K562 (cell line): ENCODE results near the gene NDUFA3. TPM values are rescaled to one million over a fixed set of nuclear protein-coding genes. Genes with fewer than 3 reads are reported as not detected.
A peak's percentile ranks its signal among the peaks of the same experiment; 100 is the strongest.

Source experiments
- ATAC-seq: fragments of 200-7000 bp; cut with Tn5 transposase; 3 replicates; pipeline ENCODE4 v1.9.1; 2020; ENCODE audit warnings: moderate library complexity
- BruUV-seq: library from RNA; stranded (reverse); fragments of 400-500 nt; replicated peaks from 2 replicates; lab custom pipeline; 2021; lab: Mats Ljungman, UMichigan
- CTCF ChIA-PET: fragments of 300-600 bp; formaldehyde crosslinking; extraction: SDS; loops from one replicate; lab custom pipeline; 2021; ENCODE audit warnings: low intra/inter-chr PET ratio; lab: Yijun Ruan, JAX
- POLR2A ChIA-PET: fragments of 300-600, 350-650 bp; sonication (Branson Sonifier 250); formaldehyde crosslinking; extraction: SDS; loops from one replicate; lab custom pipeline; 2021; ENCODE audit warnings: antibody characterized with exemption, inconsistent platforms; lab: Yijun Ruan, JAX
- DNase-seq, 4 experiments: peaks; one replicate each; pipeline versions ENCODE4 v3.0.0 to v3.0.0-alpha.2; 2011 to 2018; ENCODE audit warnings: low spot score in 3 of 4, mixed read lengths in 3 of 4; ENCODE audit errors: extremely low read depth in 1 of 4
- FAIRE-seq: peaks from 2 replicates; lab custom pipeline; 2011; peaks lifted over from hg19 to GRCh38; lab: Jason Lieb, UNC
- H2AFZ ChIP-seq: 2 replicates; pipeline ENCODE4 v1.6.0; 2011; ENCODE audit warnings: low read depth, low read length, control low read depth, inconsistent platforms
- H3K27ac ChIP-seq: fragments of 200-600 bp; 3 replicates; pipeline ENCODE4 v1.8.0; 2011; ENCODE audit warnings: low read depth, mild to moderate bottlenecking, control low read depth, inconsistent platforms, low read length, moderate library complexity, mixed read lengths; ENCODE audit errors: extremely low read depth
- H3K27me3 ChIP-seq, 2 experiments: fragments of 300-600 bp in 1 of 2; 2 replicates in 1 of 2; 3 replicates in 1 of 2; pipeline versions ENCODE4 v1.6.0 to v1.8.0; 2011; ENCODE audit warnings: inconsistent platforms in 2 of 2, low read length in 2 of 2, mild to moderate bottlenecking in 1 of 2, mixed read lengths in 1 of 2, moderate library complexity in 1 of 2; ENCODE audit not compliant: control insufficient read depth in 2 of 2, insufficient read depth in 2 of 2
- H3K36me3 ChIP-seq: fragments of 300-600 bp; 3 replicates; pipeline ENCODE4 v1.8.0; 2011; ENCODE audit warnings: mild to moderate bottlenecking, low read length, inconsistent platforms; ENCODE audit not compliant: control insufficient read depth, insufficient read depth
- H3K4me1 ChIP-seq, 2 experiments: fragments of 200-600 bp in 1 of 2; replicated peaks in 1 of 2; 2 replicates in 1 of 2; 3 replicates in 1 of 2; pipeline versions ENCODE4 v1.5.1 to v1.8.0; 2011; ENCODE audit warnings: inconsistent platforms in 2 of 2, low read length in 2 of 2, mild to moderate bottlenecking in 1 of 2, mixed read lengths in 1 of 2, moderate library complexity in 1 of 2; ENCODE audit not compliant: control insufficient read depth in 2 of 2, insufficient read depth in 2 of 2
- H3K4me2 ChIP-seq: 2 replicates; pipeline ENCODE4 v1.6.1; 2011; ENCODE audit warnings: low read length, control low read depth, inconsistent platforms, mixed read lengths; ENCODE audit not compliant: insufficient read depth
- H3K4me3 ChIP-seq: fragments of 200-600 bp; sonication (generic), shearing (Covaris generic); 2 replicates; pipeline ENCODE4 v1.5.1; 2016; ENCODE audit warnings: control low read depth, inconsistent platforms
- H3K79me2 ChIP-seq: fragments of 200-600 bp; 3 replicates; pipeline ENCODE4 v1.8.0; 2011; ENCODE audit warnings: low read length, inconsistent platforms; ENCODE audit not compliant: control insufficient read depth, insufficient read depth
- H3K9ac ChIP-seq, 2 experiments: 2 replicates each; pipeline versions ENCODE4 v1.6.0 to v1.6.1; 2011; ENCODE audit warnings: low read depth in 2 of 2, low read length in 2 of 2, control low read depth in 1 of 2, inconsistent platforms in 1 of 2, mild to moderate bottlenecking in 1 of 2, mixed read lengths in 1 of 2; ENCODE audit not compliant: insufficient read depth in 1 of 2
- H3K9me1 ChIP-seq: one replicate; pipeline ENCODE4 v1.6.0; 2011; ENCODE audit warnings: inconsistent platforms, mild to moderate bottlenecking, low read length, moderate library complexity; ENCODE audit not compliant: control insufficient read depth, insufficient read depth
- H3K9me3 ChIP-seq: replicated peaks from 2 replicates; pipeline ENCODE4 v1.5.1; 2011; ENCODE audit warnings: low read depth, low read length, inconsistent platforms; ENCODE audit not compliant: control insufficient read depth, insufficient read depth
- H4K20me1 ChIP-seq: replicated peaks from 2 replicates; pipeline ENCODE4 v1.6.1; 2011; ENCODE audit warnings: low read length, inconsistent platforms, mixed read lengths; ENCODE audit not compliant: control insufficient read depth, insufficient read depth
- CHCHD3 ChIP-seq: fragments of 250-450 bp; sonication (Bioruptor Pico); IDR thresholded peaks from 2 replicates; pipeline ENCODE4 v2.1.2; 2022; ENCODE audit warnings: mild to moderate bottlenecking
- ESRRA ChIP-seq: fragments of 450-650 bp; IDR thresholded peaks from 2 replicates; pipeline ENCODE4 v1.6.1; 2014; ENCODE audit warnings: low read depth, mild to moderate bottlenecking, moderate library complexity, borderline replicate concordance
- GABPB1 ChIP-seq: sonication (generic); formaldehyde crosslinking; IDR thresholded peaks from 2 replicates; pipeline ENCODE4 v1.8.0; 2022; ENCODE audit warnings: mild to moderate bottlenecking, missing genetic modification reagents
- HNRNPH1 ChIP-seq: fragments of 200-400 bp; formaldehyde crosslinking; optimal IDR thresholded peaks from 2 replicates; pipeline ENCODE3; 2017; ENCODE audit warnings: low read depth, mild to moderate bottlenecking, low read length, moderate library complexity
- JUND ChIP-seq, 2 experiments: IDR thresholded peaks; 2 replicates in 1 of 2; 3 replicates in 1 of 2; pipeline ENCODE4 v1.6.1; 2011; ENCODE audit warnings: borderline replicate concordance in 2 of 2, low read depth in 2 of 2, low read length in 2 of 2, improper control_type of control experiment in 1 of 2, missing biosample characterization in 1 of 2, missing genetic modification characterization in 1 of 2, missing genetic modification reagents in 1 of 2
- NFYB ChIP-seq: IDR thresholded peaks from 2 replicates; pipeline ENCODE4 v1.6.1; 2011; ENCODE audit warnings: mild to moderate bottlenecking, moderate library complexity; ENCODE audit not compliant: insufficient read length; ENCODE audit errors: extremely low read depth
- NONO ChIP-seq, 2 experiments: fragments of 200-400 bp in 1 of 2; fragments of 450-650 bp in 1 of 2; formaldehyde crosslinking in 1 of 2; IDR thresholded peaks; 2 replicates each; pipeline ENCODE4 v1.6.1; 2017; ENCODE audit warnings: low read depth in 2 of 2, mild to moderate bottlenecking in 2 of 2, moderate library complexity in 2 of 2, low read length in 1 of 2
- NR2C1 ChIP-seq, 2 experiments: fragments of 450-650 bp; IDR thresholded peaks; 2 replicates each; pipeline ENCODE4 v1.6.1; 2017; ENCODE audit warnings: mild to moderate bottlenecking in 2 of 2, antibody characterized with exemption in 1 of 2, inconsistent platforms in 1 of 2, missing compliant biosample characterization in 1 of 2, missing genetic modification characterization in 1 of 2
- RBM25 ChIP-seq: fragments of 200-400 bp; formaldehyde crosslinking; IDR thresholded peaks from 2 replicates; pipeline ENCODE4 v1.6.1; 2018; ENCODE audit warnings: low read length, low read depth, moderate library complexity; ENCODE audit not compliant: severe bottlenecking
- ZNF217 ChIP-seq: sonication (generic); formaldehyde crosslinking; IDR thresholded peaks from 2 replicates; pipeline ENCODE4 v1.8.0; 2022; ENCODE audit warnings: mild to moderate bottlenecking, missing genetic modification reagents
- ZNF263 ChIP-seq: sonication (generic); formaldehyde crosslinking; IDR thresholded peaks from 2 replicates; pipeline ENCODE4 v1.8.0; 2022; ENCODE audit warnings: mild to moderate bottlenecking, missing genetic modification reagents, borderline replicate concordance
- ZNF277 ChIP-seq: fragments of 250-450 bp; sonication (Bioruptor Pico); IDR thresholded peaks from 2 replicates; pipeline ENCODE4 v1.8.0; 2022; ENCODE audit warnings: inconsistent platforms, mild to moderate bottlenecking, moderate library complexity, borderline replicate concordance
- WGBS: fragments of 100-300 bp; shearing (Covaris generic); methylation state at CpG from one replicate; pipeline ENCODE4 v1.1.6; 2016; ENCODE audit warnings: low coverage, mixed read lengths; ENCODE audit not compliant: insufficient coverage; ENCODE audit errors: missing lambda C conversion rate; 5-methylcytosine and 5-hydroxymethylcytosine counted together
- in situ Hi-C: fragments of 300-500 bp; cut with MboI; formaldehyde crosslinking; loops from 4 replicates; pipeline ENCODE4 v1.15.0; 2018; ENCODE audit warnings: inconsistent platforms, mixed read lengths
- intact Hi-C: fragments of 100-400 bp; cut with micrococcal nuclease; formaldehyde crosslinking; loops from 2 replicates; pipeline ENCODE4 v1.14.2; 2022
- polyA plus RNA-seq, 8 experiments: library from polyadenylated mRNA; depleted of rRNA in 4 of 8; stranded (reverse) in 5 of 8; unstranded in 3 of 8; fragments of >200 nt; fragmentation: Nextera tagmentation in 2 of 8; fragmentation: Illumina TruSeq in 1 of 8; extraction: Ambion mirVana in 2 of 8; extraction: Trizol in 1 of 8; gene quantifications; 2 replicates each; pipeline versions ENCODE4 v1.2.1 to v1.2.3, GENCODE V29; 2011 to 2014; ENCODE audit warnings: inconsistent platforms in 1 of 8, missing spikeins in 1 of 8
- total RNA-seq, 7 experiments: library from RNA; depleted of rRNA in 6 of 7; stranded (reverse); fragments of >200 nt in 6 of 7; fragmentation: Illumina TruSeq in 2 of 7; extraction: Trizol in 2 of 7; gene quantifications; 2 replicates each; pipeline versions ENCODE4 v1.2.1 to v1.2.3, GENCODE V29; 2011 to 2021; ENCODE audit warnings: low replicate concordance in 1 of 7

The NDUFA3 gene
- total and polyA plus RNA-seq, 9 of the 15 experiments (the other 6 are each of a cell fraction or from before 2014, with no cell fraction given): 39.2 to 279 (median 138) TPM

GRCh38 chr19:54094426-54095000 is 8.1 kb upstream of the NDUFA3 start:
- H3K4me2 ChIP-seq: no peak overlapping the region

DNA sequence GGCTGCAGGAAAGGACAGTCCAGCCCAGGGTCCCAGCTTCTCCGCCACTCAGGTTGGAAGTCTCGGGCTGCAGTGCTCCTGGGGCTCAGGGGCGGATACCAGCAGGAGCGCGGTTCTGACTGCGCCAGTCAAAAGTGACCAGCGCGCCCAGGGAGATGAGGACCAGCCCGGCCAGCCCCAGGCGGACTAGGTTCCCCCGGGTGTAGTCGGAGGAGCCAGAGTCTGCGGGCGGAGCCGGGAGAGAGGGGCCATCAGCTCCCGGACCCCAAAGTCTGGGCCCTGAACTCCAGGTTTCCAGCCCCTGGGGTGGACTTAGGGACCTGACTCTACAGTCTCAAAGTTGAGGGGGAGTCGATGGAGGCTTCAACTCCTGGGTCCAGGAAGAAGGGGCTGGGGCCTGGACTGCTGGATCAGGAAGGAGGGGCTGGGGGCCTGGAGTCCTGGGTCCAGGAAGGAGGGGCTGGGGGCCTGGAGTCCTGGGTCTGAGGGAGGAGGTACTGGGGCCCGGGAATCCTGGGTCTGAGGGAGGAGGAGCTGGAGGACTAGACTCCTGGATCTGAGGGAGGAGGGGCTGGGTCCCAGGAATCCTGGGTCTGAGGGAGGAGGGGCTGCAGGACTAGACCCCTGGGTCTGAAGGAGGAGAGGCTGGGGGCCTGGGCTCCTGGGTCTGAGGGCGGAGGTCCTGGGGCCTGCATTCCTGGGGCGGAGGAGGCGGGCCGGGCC is 7.4 kb upstream of the NDUFA3 start:
- intact Hi-C loops: no loop called here
- Histone ChIP-seq H3K4me3 (peak overlapping the region; percentile 16), H3K79me2 (no peaks in the 10 kb centered on the region), H3K27ac (no peak overlapping the region), H2AFZ (peak overlapping the region; percentile 68), H4K20me1 (no peaks in the 10 kb centered on the region), H3K9me3 (peaks cover 3% of the 10 kb centered on the region; the same call in 1 of the 2 replicates), H3K4me1 (peaks cover 0 to 21% of the 10 kb centered on the region in 2 experiments; a peak in 3 of 5 replicates), H3K9me1 (no peaks in the 10 kb centered on the region), H3K4me2 (peak overlapping the region; percentile 58; the same call in 1 of the 2 replicates), H3K27me3 (peaks cover 0 to 9% of the 10 kb centered on the region in 2 experiments; a peak in 3 of 5 replicates), H3K9ac (peak overlapping the region; percentile 34 to 84; a peak in 3 of 4 replicates), H3K36me3 (no peaks in the 10 kb centered on the region)
- peak in 1 of 4 experiments; percentile 3 for DNase-seq
- no peak for FAIRE-seq
- in situ Hi-C loops: no loop called here
- ATAC-seq: no peak
- ChIA-PET POLR2A (no interaction called here), CTCF (no interaction called here)
- WGBS: 29% methylated on average over 8 of the region's 22 CpGs
- no TSS peak for BruUV-seq
- TF ChIP-seq ZNF217 (CRISPR knock-in tag): 0 out of 2 replicates have a peak, but pooled peaks have one; percentile 55
- 0 out of 2 replicates have a peak, but pooled peaks have one; percentile 48 for TF ChIP-seq ZNF263 (CRISPR knock-in tag)
- no peak for TF ChIP-seq HNRNPH1
- TF ChIP-seq ESRRA: no peak
- no peak for TF ChIP-seq GABPB1 (CRISPR knock-in tag)
- TF ChIP-seq CHCHD3 (CRISPR knock-in tag): no peak
- TF ChIP-seq JUND (IDR thresholded peaks at IDR 0.05; ENCODE audit: borderline replicate concordance, low read depth, low read length): no peak
- TF ChIP-seq JUND (tag; IDR thresholded peaks at IDR 0.05; ENCODE audit: borderline replicate concordance, low read depth, low read length): no peak
- no peak for TF ChIP-seq ZNF277 (CRISPR knock-in tag)
- TF ChIP-seq NONO (IDR thresholded peaks at IDR 0.05; ENCODE audit: low read depth in 2 of 2, low read length in 1 of 2): no peak

More at GRCh38 chr19:54094426-54095000, 8.1 kb upstream of the NDUFA3 start:
- DNase-seq (no peak), FAIRE-seq (no peak), ATAC-seq (no peak)
- Histone ChIP-seq H3K4me1 (peaks cover 0 to 21% of the 10 kb centered on the region in 2 experiments; a peak in 3 of 5 replicates), H3K9me3 (peaks cover 3% of the 10 kb centered on the region; the same call in 1 of the 2 replicates), H3K36me3 (no peaks in the 10 kb centered on the region), H3K9me1 (no peaks in the 10 kb centered on the region), H3K27me3 (peaks cover 0 to 11% of the 10 kb centered on the region in 2 experiments; a peak in 3 of 5 replicates)
- ChIA-PET CTCF (no interaction called here), POLR2A (no interaction called here)
- BruUV-seq: no TSS peak
- intact Hi-C loops: no loop called here
- WGBS: 46% methylated on average over 15 of the region's 17 CpGs
- peak; percentile 90 for TF ChIP-seq NFYB
- no peak for TF ChIP-seq NR2C1 (IDR thresholded peaks at IDR 0.05)
- no peak for TF ChIP-seq NR2C1 (tag; IDR thresholded peaks at IDR 0.05)
- peak; percentile 19 for TF ChIP-seq RBM25
- TF ChIP-seq, all 486 proteins: peak for 2
- H3K4me3 ChIP-seq: no peak overlapping the region
- no peaks in the 10 kb centered on the region for H4K20me1 ChIP-seq
- no peak overlapping the region for H3K9ac ChIP-seq
- H2AFZ ChIP-seq: no peak overlapping the region
- no peaks in the 10 kb centered on the region for H3K79me2 ChIP-seq
- no peak overlapping the region for H3K27ac ChIP-seq
- in situ Hi-C loops: no loop called here
